ENCODE measurements around the gene MACO1.
"Not testable (repeated sequence)": the region's sequence is repeated elsewhere in the genome, so short reads cannot be mapped to it uniquely, and the experiment has no call there.

- TF ChIP-seq CTCF (IDR thresholded peaks at IDR 0.05; ENCODE audit: control extremely low read depth in 1 of 3, insufficient read depth in 1 of 3, low read depth in 1 of 3, low read length in 3 of 3); POLR2A (IDR thresholded peaks at IDR 0.05; ENCODE audit: control extremely low read depth in 1 of 2, low read depth in 2 of 2, low read length in 2 of 2); POLR2AphosphoS5 (IDR thresholded peaks at IDR 0.05; ENCODE audit: low read depth, low read length); POU5F1 (IDR thresholded peaks at IDR 0.05; ENCODE audit: low read depth, low read length); EP300 (IDR thresholded peaks at IDR 0.05; ENCODE audit: borderline replicate concordance in 1 of 2, low read depth in 2 of 2, low read length in 2 of 2); EZH2 (IDR thresholded peaks at IDR 0.05; ENCODE audit: low read depth, low read length, severe bottlenecking); TCF12 (IDR thresholded peaks at IDR 0.05; ENCODE audit: low read depth, low read length); RAD21 (IDR thresholded peaks at IDR 0.05 in 1 of 2, conservative IDR thresholded peaks at IDR 0.05 in 1 of 2; ENCODE audit: low read depth in 2 of 2, low read length in 2 of 2): not testable (repeated sequence)
Measured at GRCh38 chr1:25398079-25398478, 32.6 kb upstream of the MACO1 start.
